DMS53 treated with DMSO at 0.1 percent for 48 hours (cell line): ENCODE data around the gene ZNF692.
"Not testable (repeated sequence)": the region's sequence is repeated elsewhere in the genome, so short reads cannot be mapped to it uniquely, and the experiment has no call there.

Experiments
- DNase-seq: peaks from one replicate; lab custom pipeline; 2025; ENCODE audit not compliant: unreplicated experiment; lab: John Stamatoyannopoulos, UW

The ZNF692 gene

GRCh38 chr1:248850536-248851251, 8.2 kb downstream of the ZNF692 start:
- DNase-seq, result no peak

- no peak for DNase-seq
These were observed 8.8 kb downstream of the ZNF692 start for GRCh38 chr1:248850124-248850523.

GRCh38 chr1:248849637-248850036, 9.2 kb downstream of the ZNF692 start:
- DNase-seq, result no peak

- no peak for DNase-seq
These were observed 9.7 kb downstream of the ZNF692 start for GRCh38 chr1:248849152-248849551.

GRCh38 chr1:248848602-248849001, 10.3 kb downstream of the ZNF692 start:
- no peak for DNase-seq

GRCh38 chr1:248847956-248848561, 10.8 kb downstream of the ZNF692 start:
- DNase-seq, result no peak

GRCh38 chr1:248847181-248847955, 11.5 kb downstream of the ZNF692 start:
- no peak for DNase-seq

- DNase-seq, result no peak
These were observed 14.4 kb downstream of the ZNF692 start for GRCh38 chr1:248844526-248844925.

- no peak for DNase-seq
These were observed 15.2 kb downstream of the ZNF692 start for GRCh38 chr1:248843687-248844086.

GRCh38 chr1:248842781-248843331, 16.0 kb downstream of the ZNF692 start:
- no peak for DNase-seq

GRCh38 chr1:248841702-248842395, 17.0 kb downstream of the ZNF692 start:
- no peak for DNase-seq

GRCh38 chr1:248840946-248841345, 17.9 kb downstream of the ZNF692 start:
- no peak for DNase-seq

GRCh38 chr1:248839168-248839555, 19.7 kb downstream of the ZNF692 start:
- DNase-seq, result no peak

GRCh38 chr1:248838357-248839167, 20.3 kb downstream of the ZNF692 start:
- peak; percentile 73 for DNase-seq

- peak; percentile 96 for DNase-seq
These were observed 21.0 kb downstream of the ZNF692 start, which contains the start of gene ZNF672 for GRCh38 chr1:248837781-248838356. Gene ZNF672 (plus strand): TSS chr1:248838224. CDS start chr1:248847275, 9,051 bp downstream.

- peak; percentile 56 for DNase-seq
These were observed 21.7 kb downstream of the ZNF692 start for GRCh38 chr1:248837045-248837780.

- no peak for DNase-seq
These were observed 24.4 kb downstream of the ZNF692 start for GRCh38 chr1:248834343-248834940.

- DNase-seq, result no peak
These were observed 27.0 kb downstream of the ZNF692 start for GRCh38 chr1:248831842-248832241.

GRCh38 chr1:248830718-248831017, 28.2 kb downstream of the ZNF692 start:
- DNase-seq, result not testable (repeated sequence)
